ENCODE data around the gene NPAS3.

NPAS3 gene

DNA sequence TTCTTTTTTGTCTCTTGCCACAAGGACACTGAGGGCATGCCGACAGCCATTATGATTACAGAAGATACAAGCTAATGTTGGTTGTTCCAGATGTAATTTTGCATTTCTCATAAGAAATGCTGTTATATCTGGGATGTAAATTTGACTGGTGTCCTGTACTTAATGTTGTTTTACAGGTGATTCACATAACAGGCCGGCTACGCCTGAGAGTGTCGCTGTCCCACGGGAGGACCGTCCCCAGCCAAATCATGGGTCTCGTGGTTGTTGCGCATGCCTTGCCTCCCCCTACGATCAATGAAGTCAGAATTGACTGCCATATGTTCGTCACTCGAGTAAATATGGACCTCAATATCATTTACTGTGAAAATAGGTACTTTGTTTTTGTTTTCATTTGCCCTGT is 835.5 kb downstream of the NPAS3 start:
- DNase-seq, result no peak

- DNase-seq, result no peak
Observed at GRCh38 chr14:33774723-33775470, 836.2 kb downstream of the NPAS3 start.

- no peak for DNase-seq
Observed at GRCh38 chr14:33776871-33777270, 838.2 kb downstream of the NPAS3 start.

- DNase-seq, result no peak
Observed at GRCh38 chr14:33777681-33778080, 839.0 kb downstream of the NPAS3 start.

DNA sequence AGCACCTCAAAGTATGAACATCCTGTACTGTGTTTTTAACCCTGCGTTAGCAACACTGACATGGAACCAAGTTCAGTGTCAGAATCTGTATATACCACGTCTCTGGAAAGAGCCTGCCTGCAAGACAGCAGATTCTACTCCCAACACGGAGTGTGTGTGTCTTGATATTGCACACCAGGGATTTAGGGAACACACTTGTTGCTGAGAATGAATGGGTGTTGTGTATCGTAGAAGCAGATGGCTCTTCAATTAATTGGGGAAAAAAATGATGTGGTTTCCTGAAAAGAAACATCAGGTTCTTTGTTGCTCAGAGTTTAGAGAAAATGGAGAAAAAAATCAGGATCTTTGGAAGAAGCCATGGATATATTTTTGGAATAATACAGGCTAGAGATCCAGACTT is 841.4 kb downstream of the NPAS3 start:
- no peak for DNase-seq

- DNase-seq, result no peak
Observed at GRCh38 chr14:33781236-33781635, 842.6 kb downstream of the NPAS3 start.

DNA sequence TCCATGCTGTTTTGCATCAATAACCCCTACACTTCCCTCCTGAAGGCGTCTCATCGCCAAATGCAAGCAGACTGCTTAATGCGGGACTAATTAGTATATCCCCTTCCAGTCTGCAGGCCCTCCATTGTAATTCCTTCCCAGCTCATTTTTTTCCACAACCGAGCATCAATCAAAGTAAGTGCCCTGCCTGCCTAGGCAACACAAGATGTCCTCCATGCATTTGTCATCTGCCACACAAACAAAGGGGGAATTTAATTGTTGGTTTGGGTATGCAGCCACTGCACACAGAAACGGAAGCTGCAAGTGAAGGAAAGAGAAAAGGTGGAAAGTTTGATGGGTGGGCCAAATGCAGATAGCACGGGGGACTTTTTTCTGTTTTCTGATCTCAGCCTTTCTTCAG is 844.2 kb downstream of the NPAS3 start:
- DNase-seq, result no peak

DNA sequence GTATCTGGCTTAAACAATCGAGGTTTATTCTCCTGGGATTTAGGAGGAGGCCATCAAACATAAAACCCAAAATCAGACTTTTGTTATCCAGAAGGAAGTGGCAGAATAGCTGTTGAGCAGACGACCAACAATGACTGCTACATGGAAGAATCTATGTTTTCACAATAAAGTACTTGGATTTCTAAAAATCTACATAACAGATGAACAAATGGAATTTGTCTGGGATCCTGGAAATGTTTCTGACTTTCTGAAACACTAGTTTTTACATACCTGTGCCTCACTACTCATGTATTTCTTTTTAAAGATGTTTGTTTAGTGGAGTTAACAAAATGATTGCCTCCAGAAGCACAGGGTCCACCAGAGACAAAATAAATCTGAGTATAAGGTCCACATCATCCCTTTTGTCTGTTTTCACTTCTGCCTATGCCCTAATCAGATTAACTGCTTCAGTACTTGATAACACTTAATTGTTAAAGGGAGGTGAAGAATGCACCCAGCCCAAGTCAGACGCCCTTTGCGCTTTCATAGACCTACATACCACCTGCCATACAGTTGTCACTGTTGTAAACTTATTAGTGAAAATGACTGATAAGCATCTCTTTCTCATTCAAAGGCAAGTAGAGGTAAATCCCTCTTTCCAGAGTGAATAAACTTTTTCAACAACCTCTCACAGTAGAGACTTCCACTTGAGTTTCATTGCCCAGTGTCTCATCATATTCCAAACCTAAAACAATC is 847.6 kb downstream of the NPAS3 start:
- DNase-seq, result no peak

- no peak for DNase-seq
Observed at GRCh38 chr14:33788161-33788560, 849.5 kb downstream of the NPAS3 start.

- no peak for DNase-seq
Observed at GRCh38 chr14:33790996-33791395, 852.3 kb downstream of the NPAS3 start.

- no peak for DNase-seq
Observed at GRCh38 chr14:33792009-33792719, 853.5 kb downstream of the NPAS3 start.

DNA sequence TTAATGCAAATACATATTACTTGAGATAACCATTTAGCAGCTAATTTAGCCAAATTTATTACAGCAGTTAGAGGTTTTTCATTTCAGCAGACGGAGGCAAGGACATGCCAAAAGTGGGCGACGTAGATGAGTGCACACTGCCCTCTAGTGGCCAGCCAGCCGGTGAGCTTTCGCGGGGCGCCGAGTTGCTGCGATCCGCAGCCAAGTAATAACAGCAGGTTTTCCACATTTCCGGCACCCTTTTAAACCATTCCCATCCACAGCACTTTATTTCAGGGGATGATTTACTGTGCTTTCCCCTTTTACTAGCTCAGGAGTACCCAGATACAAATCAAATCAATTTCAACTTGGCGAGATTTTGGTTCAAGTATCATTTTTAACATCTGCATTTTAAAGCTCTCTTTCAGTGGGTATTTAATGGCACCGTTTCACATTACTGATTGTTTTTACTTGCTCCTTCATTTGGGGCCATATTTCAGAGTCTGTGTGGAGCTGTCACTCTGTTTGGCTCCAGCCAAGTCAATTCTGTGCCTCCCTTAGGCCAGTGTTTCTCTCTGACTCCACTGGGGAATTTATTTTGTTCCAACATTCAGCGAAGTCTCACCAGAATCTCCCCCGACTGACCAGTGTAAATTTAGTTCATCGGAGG is 854.2 kb downstream of the NPAS3 start:
- no peak for DNase-seq

GRCh38 chr14:33793398-33794110 is 854.9 kb downstream of the NPAS3 start:
- DNase-seq, result no peak

- no peak for DNase-seq
Observed at GRCh38 chr14:33794791-33795305, 856.2 kb downstream of the NPAS3 start.

DNA sequence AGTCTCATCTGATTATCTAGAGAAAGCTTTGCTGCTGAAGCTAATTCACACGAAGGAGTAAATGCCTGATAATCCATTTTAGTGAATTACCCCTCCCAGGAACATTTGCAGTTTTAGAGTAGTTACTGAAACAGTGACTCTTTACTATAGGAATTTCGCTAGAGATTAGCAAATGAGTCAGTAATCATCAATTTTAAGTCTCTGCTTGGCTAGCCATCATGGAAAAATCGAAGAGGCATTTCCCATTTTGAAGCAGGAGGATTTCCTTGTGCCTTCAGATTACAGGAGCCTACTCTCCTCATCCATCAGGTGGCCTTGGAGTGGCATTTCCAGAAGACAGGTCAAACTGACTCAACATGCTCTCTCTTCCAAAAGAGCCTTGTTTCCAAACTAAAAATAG is 857.7 kb downstream of the NPAS3 start:
- no peak for DNase-seq

DNA sequence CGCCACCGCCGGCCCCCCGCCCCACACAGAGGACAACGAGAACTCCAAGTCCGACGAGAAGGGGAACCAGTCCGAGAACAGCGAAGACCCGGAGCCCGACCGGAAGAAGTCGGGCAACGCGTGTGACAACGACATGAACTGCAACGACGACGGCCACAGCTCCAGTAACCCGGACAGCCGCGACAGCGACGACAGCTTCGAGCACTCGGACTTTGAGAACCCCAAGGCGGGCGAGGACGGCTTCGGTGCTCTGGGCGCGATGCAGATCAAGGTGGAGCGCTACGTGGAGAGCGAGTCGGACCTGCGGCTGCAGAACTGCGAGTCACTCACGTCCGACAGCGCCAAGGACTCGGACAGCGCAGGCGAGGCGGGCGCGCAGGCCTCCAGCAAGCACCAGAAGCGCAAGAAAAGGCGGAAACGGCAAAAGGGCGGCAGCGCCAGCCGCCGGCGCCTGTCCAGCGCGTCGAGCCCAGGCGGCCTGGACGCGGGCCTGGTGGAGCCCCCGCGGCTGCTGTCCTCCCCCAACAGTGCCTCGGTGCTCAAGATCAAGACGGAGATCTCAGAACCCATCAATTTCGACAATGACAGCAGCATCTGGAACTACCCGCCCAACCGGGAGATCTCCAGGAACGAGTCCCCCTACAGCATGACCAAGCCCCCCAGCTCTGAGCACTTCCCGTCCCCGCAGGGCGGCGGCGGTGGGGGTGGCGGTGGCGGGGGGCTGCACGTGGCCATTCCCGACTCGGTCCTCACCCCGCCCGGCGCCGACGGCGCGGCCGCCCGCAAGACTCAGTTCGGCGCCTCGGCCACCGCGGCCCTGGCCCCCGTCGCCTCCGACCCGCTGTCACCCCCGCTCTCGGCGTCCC is 861.3 kb downstream of the NPAS3 start:
- no peak for DNase-seq

DNA sequence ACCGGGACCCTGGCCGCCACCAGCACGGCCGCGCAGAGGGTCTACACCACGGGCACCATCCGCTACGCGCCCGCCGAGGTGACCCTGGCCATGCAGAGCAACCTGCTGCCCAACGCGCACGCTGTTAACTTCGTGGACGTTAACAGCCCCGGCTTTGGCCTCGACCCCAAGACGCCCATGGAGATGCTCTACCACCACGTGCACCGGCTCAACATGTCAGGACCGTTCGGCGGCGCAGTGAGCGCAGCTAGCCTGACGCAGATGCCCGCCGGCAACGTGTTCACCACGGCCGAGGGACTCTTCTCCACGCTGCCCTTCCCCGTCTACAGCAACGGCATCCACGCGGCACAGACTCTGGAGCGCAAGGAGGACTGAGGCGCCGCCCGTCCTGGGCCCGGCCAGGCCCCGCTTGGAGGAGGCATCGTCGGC is 862.1 kb downstream of the NPAS3 start:
- no peak for DNase-seq

DNA sequence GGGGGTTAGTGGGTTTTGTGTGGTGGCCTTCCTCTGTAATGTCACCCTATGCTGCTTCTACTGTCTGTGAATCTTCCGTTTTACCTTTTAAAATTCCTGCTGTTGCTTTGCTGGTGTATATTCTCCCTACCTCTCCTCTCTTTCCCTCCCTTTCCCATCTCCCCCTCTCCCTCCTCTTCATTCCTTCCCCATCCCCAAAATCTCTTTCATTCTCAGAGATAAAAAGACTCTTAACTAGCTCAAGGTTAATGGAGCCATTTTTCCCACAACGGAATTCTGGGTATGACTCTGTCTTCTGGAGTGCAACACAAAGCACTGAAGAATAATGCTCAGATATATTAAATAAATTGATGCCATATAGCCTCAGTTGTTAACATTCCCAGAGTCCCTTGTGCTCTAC is 864.1 kb downstream of the NPAS3 start:
- DNase-seq, result no peak

GRCh38 chr14:33805593-33805992 is 866.9 kb downstream of the NPAS3 start:
- DNase-seq, result no peak

DNA sequence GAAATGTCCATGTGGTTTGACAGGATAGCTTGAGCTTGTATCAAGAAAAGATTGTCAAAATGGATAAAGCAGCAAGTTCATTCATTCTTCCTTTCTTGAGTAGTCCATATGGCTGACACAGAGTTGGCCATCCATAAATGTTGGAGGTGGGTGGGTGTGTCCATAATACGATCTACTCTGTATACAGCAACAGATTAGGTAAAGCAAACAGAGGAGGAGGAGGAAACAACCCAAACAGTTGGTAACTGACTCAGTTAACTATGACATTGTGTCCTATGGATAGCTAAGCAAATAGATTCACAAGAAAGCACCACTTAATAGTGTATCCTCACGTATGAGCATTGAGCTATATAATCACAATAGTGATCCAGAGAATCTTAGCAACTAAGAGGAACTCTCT is 868.2 kb downstream of the NPAS3 start:
- no peak for DNase-seq

DNA sequence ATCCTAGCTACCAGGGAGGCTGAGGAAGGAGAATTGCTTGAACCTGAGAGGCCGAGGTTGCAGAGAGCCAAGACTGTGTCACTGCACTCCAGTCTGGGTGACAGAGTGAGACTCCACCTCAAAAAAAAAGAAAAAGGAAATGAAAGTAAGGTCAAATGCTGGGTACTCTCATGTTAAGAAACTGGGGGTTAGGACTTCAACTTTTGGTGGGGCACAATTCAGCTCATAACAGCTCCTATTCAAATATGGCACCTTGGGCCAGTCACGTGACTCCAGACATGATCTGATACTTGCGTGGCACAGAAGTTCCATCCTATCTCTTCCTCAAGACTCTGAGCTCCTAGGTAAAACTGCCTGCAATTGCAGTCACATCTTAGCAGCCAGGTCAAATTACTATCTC is 869.5 kb downstream of the NPAS3 start:
- DNase-seq, result no peak
